ENCODE results near the gene OTULIN.

The OTULIN gene

GRCh38 chr5:14665101-14665822 lies 744 bp downstream of the OTULIN start (continued):
- no peak for TF ChIP-seq ZNF18 (tag by site-specific recombination; IDR thresholded peaks at IDR 0.05)
- TF ChIP-seq GFI1B (tag by site-specific recombination; IDR thresholded peaks at IDR 0.05): no peak
- TF ChIP-seq PRDM1 (tag by site-specific recombination; IDR thresholded peaks at IDR 0.05): peak; percentile 94
- no peak for TF ChIP-seq ZNF157 (tag by site-specific recombination; IDR thresholded peaks at IDR 0.05)
- no peak for TF ChIP-seq ZNF140 (tag by site-specific recombination; IDR thresholded peaks at IDR 0.05)

- peaks cover 0 to 5% of the 10 kb centered on the region in 2 experiments; a peak in 1 of 3 replicates for H3K36me3 ChIP-seq (ENCODE audit: control insufficient read depth in 2 of 2, insufficient read depth in 1 of 2, low read length in 2 of 2)
- H3K4me1 ChIP-seq (ENCODE audit: control insufficient read depth, insufficient read depth, low read length): peaks cover 8% of the 10 kb centered on the region
- peak overlapping the region; percentile 85 for H3K4me3 ChIP-seq (ENCODE audit: low read depth, low read length)
- no peaks in the 10 kb centered on the region for H3K9me3 ChIP-seq (ENCODE audit: control insufficient read depth, insufficient read depth, low read depth, low read length)
- ChIA-PET CTCF (interaction anchor here (2.5 kb wide), 1 partner anchor 337 kb away, joined by 8 read pairs; no protein-coding TSS in a partner anchor), POLR2A (no interaction called here)
- no peak overlapping the region for H3K27ac ChIP-seq (ENCODE audit: extremely low read depth, low read depth, low read length)
- TF ChIP-seq ZSCAN16 (tag by site-specific recombination; IDR thresholded peaks at IDR 0.05): no peak
- no peak for TF ChIP-seq ZNF624 (tag by site-specific recombination; IDR thresholded peaks at IDR 0.05)
- TF ChIP-seq ZNF610 (tag by site-specific recombination; IDR thresholded peaks at IDR 0.05; ENCODE audit: borderline replicate concordance): 0 out of 2 replicates have a peak, but pooled peaks have one; percentile 21
- TF ChIP-seq SP7 (tag by site-specific recombination; IDR thresholded peaks at IDR 0.05): peak; percentile 38; the same call in 1 of the 2 replicates
- 0 out of 2 replicates have a peak, but pooled peaks have one; percentile 13 for TF ChIP-seq ZNF558 (tag by site-specific recombination; IDR thresholded peaks at IDR 0.05)
- no peak for TF ChIP-seq OSR2 (tag by site-specific recombination; IDR thresholded peaks at IDR 0.05)
- no peak; the same call in none of the 2 replicates for TF ChIP-seq ZXDB (tag by site-specific recombination; IDR thresholded peaks at IDR 0.05)
- no peak for TF ChIP-seq KLF16 (tag by site-specific recombination; IDR thresholded peaks at IDR 0.05)
- TF ChIP-seq ZNF600 (tag by site-specific recombination; IDR thresholded peaks at IDR 0.05): peak; percentile 81
- TF ChIP-seq ZNF416 (tag by site-specific recombination; IDR thresholded peaks at IDR 0.05): no peak
- no peak for TF ChIP-seq PRDM4 (tag by site-specific recombination; IDR thresholded peaks at IDR 0.05)
- TF ChIP-seq ZNF114 (tag by site-specific recombination; IDR thresholded peaks at IDR 0.05): no peak
- no peak for TF ChIP-seq ZBTB26 (tag by site-specific recombination; optimal IDR thresholded peaks at IDR 0.05)
- peak; percentile 79 for TF ChIP-seq ZBTB20 (tag by site-specific recombination; IDR thresholded peaks at IDR 0.05)
- TF ChIP-seq YY2 (tag by site-specific recombination; IDR thresholded peaks at IDR 0.05): no peak
- no peak for TF ChIP-seq ZNF518A (tag by site-specific recombination; conservative IDR thresholded peaks at IDR 0.05; ENCODE audit: low read depth)
- no peak for TF ChIP-seq HOXA7 (CRISPR knock-in tag; IDR thresholded peaks at IDR 0.05; ENCODE audit: borderline replicate concordance)
- 0 out of 2 replicates have a peak, but pooled peaks have one; percentile 13 for TF ChIP-seq GLIS1 (tag by site-specific recombination; IDR thresholded peaks at IDR 0.05)
- peak; percentile 84 for TF ChIP-seq ZBTB44 (tag by site-specific recombination; IDR thresholded peaks at IDR 0.05)
Observed at GRCh38 chr5:14665949-14666348, 1.4 kb downstream of the OTULIN start.
